NK-92 (cell line): ENCODE measurements around the gene SEMA4A.

Experiments used
- DNase-seq: peaks from one replicate; lab custom pipeline; 2025; ENCODE audit not compliant: unreplicated experiment; lab: John Stamatoyannopoulos, UW

SEMA4A gene

DNA sequence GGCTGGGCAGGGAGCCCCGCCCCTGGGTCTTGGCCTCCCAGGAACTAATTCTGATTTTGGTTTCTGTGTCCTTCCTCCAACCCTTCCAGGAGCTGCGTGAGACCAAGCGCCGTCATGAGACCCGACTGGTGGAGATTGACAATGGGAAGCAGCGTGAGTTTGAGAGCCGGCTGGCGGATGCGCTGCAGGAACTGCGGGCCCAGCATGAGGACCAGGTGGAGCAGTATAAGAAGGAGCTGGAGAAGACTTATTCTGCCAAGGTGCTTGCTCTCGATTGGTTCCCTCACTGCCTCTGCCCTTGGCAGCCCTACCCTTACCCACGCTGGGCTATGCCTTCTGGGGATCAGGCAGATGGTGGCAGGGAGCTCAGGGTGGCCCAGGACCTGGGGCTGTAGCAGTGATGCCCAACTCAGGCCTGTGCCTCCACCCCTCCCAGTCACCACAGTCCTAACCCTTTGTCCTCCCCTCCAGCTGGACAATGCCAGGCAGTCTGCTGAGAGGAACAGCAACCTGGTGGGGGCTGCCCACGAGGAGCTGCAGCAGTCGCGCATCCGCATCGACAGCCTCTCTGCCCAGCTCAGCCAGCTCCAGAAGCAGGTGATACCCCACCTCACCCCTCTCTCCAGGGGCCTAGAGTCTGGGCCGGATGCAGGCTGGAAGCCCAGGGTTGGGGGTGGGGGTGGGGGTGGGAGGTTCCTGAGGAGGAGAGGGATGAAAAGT, 18.5 kb upstream of the SEMA4A start:
- DNase-seq, result no peak

DNA sequence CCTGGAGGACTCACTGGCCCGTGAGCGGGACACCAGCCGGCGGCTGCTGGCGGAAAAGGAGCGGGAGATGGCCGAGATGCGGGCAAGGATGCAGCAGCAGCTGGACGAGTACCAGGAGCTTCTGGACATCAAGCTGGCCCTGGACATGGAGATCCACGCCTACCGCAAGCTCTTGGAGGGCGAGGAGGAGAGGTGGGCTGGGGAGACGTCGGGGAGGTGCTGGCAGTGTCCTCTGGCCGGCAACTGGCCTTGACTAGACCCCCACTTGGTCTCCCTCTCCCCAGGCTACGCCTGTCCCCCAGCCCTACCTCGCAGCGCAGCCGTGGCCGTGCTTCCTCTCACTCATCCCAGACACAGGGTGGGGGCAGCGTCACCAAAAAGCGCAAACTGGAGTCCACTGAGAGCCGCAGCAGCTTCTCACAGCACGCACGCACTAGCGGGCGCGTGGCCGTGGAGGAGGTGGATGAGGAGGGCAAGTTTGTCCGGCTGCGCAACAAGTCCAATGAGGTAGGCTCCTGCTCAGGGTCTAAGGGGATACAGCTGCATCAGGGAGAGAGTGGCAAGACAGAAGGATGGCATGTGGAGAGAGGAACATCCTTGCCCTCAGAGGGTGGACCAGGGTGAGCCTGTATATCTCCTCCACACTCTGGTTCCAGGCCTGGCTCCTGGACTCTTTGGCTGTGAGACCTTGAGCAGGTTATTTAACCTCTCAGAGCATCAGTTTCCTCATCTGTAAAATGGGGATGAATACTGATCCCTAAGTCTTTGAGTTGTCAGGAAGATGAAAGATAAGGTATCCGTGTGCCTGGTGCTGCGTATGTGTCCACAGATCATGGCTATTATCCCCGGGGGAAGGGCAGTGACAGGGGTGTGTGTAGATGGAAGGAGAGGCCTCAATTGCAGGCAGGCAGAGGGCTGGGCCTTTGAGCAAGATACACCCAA, 17.2 kb upstream of the SEMA4A start:
- DNase-seq, result no peak

DNA sequence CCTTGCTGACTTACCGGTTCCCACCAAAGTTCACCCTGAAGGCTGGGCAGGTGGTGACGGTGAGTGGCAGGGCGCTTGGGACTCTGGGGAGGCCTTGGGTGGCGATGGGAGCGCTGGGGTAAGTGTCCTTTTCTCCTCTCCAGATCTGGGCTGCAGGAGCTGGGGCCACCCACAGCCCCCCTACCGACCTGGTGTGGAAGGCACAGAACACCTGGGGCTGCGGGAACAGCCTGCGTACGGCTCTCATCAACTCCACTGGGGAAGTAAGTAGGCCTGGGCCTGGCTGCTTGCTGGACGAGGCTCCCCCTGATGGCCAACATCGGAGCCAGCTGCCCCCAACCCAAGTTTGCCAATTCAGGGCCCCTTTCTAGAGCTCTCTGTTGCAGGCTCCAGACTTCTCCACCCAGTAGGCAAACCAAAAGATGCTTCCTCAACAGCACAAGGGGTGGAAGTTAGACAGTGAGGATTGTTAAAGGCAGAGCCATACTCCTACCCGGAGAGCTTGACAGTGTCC, 16.4 kb upstream of the SEMA4A start:
- DNase-seq, result no peak

DNA sequence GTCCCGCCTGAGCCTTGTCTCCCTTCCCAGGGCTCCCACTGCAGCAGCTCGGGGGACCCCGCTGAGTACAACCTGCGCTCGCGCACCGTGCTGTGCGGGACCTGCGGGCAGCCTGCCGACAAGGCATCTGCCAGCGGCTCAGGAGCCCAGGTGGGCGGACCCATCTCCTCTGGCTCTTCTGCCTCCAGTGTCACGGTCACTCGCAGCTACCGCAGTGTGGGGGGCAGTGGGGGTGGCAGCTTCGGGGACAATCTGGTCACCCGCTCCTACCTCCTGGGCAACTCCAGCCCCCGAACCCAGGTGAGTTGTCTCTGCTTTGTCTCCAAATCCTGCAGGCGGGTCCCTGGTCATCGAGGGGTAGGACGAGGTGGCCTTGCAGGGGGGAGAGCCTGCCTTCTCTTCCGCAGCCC, 14.9 kb upstream of the SEMA4A start:
- DNase-seq, result no peak

DNA sequence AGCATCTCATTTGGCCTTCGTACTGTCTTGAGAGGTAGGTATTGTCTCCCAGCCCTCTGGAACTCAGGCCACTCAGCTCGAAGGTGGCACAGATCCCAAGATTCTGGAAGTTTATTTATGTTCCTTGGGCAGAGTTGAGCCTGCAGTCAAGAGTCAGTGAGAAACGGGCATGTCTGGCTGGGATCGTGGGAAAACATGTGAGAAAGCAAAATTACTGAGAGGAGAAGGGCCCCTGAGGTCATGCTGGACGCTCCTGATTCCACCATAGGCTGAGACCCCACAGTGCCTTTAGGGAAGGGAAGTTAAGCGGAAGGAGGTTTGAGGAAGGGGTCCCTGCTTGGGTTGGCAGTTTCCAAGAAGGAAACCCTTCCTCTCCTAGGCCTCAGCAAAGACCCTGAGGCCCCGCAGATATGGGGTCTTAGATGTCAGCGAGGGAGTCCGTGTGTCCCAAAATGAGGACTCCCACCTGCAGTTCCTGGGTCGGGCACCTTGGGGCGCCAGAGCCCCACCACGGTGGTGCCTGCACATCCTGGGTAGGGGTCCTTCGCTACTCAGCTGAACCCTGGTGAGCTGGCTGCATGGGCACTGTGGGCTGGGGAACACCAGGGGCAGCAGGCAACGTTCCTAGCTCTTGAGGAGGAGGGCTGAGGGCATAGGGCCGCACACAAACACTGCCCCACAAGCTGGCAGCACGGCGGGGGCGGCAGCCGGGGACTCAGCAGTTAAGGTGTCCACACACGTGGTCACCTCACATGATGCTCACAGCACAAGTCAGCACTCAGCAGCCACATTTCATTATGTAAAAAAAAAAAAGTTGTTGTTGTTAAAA, 12.3 kb upstream of the SEMA4A start:
- DNase-seq, result no peak

DNA sequence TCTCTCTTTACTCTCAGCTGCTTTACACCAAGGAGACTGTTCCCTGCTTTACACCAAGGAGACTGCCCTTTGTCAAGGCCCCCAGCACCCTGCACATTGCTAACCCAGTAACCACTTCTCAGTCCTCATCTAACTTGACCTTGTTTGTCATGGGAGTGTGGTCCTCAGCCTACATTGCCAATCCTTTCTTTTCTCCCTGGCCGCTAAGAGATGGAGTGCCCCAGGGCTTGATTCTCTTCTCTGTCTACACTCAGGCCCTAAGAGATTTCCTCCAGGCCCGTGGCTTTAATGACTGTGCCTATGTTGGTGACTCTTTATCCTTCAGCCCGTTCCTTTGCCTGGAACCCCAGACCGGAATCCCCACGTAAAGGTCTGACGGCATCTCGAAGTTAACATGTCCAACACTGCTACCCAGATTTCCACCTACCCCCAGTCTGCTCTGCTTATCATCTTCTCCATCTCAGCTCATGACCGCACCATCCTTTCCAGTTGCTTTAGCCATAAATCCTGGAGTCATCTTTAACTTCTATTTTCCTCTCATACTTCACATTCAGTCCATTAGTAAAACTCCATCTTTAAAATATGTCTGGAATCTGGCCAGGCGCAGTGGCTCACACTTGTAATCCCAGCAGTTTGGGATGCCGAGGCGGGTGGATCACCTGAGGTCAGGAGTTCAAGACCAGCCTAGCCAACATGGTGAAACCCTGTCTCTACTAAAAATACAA, 9.5 kb upstream of the SEMA4A start:
- DNase-seq, result no peak

DNA sequence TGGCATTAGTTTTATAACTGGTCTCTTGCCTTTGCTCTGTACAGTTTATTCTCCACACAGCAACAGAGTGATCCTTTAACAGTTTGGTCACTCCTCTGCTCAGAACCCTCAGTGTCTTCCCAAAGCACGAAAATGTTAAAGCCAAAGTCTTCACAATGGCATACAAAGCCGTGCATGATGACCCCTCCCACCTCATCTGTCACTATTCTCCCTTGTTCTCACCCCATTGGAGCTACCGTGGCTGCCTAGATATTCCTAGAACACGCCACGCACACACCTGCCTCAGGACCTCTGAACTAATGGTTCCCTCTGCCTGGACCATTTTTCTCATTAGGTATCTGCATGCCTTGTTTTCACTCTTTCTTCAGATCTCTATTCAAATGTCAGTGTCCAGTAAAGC, 8.6 kb upstream of the SEMA4A start:
- DNase-seq, result no peak

DNA sequence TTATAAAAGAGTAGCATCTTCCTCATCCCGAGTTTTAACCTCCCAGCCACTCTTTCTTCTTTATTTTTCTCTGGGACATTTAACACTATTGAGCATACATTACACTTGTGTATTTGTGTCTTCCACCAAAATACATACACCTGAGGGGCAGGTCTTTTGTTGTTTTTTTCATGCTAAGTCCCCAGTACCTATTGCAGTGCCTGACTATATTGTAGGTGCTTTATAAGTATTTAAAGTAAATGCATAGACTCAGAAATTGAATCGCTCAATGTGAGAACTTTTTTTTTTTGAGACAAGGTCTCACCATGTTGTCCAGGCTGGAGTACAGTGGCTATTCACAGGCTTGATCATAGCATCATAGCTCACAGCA, 7.8 kb upstream of the SEMA4A start:
- DNase-seq, result no peak

DNA sequence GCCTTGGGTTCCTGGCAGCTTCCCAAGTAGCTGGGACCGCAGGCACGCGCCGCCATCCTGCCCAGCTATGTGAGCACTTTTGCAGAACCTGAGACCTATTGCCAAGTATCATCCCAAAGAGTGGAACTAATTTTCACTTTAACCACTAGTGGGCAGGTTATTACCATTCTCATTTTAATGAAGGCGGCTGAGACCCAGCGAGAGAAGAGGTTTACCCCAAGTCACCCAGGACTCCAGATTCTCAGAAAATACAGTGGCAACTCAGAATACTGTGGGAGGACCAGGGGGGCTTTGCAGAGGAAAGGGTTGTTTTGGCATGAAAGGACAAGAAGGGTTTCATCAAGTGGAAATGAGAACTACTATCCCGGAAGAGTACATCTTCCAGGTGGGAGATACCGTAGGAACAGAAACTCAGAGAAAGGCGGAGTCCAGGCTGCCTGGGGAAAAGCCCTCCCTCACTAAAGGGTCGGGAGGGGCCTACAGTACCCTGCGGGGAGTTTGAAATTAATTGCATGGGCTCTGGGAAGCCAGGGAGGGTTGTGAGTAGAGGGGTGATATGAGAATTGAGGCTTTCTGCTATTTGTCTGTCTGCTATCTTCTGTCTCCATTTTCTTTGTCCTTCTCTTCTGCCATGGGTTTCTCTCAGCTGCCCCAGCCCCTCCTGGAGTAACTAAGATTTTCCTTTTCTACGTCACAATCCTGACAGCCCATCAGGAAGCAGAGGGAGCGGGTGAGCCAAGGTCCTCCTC, 7.2 kb upstream of the SEMA4A start:
- no peak for DNase-seq

DNA sequence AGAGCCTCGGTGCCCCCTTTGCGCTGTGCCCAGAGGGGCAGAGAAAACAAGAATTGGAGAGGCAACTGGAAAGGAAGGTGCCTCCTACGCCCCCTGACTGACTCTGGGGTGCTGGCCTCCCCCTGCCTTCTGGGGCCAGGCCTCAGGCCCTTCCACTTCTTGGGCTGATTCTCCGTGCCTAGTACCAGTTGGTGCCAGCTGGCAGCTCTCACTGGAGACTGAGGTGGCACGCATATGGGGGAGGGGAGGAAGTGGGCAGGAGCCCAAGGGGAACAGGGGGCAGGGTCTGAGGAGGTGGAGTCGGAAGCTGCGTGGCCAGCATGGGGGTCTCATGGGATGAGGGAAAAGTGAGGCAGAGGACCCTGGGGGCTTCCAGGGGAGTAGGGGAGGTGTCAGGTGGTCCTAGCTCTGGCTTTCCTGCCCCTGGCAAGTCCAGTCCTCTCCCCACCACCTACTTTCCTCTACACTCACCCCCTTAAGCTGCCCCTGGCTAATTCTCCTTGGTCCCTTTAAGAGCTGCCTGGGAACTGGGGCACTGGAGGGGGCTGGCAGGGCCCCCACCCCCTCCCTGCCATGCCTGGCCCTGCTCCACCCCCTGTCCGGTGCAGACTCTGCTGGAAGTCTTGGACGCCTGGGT, 6.5 kb upstream of the SEMA4A start:
- DNase-seq, result no peak

DNA sequence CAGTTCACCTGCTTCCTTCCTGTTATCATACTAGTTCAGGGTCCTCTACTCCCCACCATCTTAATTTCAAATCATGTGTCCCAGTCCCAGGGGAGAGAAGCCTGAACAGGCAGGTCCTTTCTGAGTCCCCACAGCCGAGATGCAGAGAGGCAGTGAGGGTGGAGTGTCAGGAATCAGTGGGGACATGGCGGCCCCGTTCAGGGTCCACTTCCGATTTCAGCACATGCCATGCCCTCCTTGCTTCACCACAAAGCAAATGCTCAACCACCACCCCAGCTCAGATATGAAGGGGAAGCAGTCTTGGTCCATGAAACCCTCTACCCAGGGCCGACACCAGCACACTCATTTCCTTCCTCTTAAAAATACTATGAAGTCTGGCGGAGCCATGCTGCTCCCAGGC, 5.2 kb upstream of the SEMA4A start:
- no peak for DNase-seq

DNA sequence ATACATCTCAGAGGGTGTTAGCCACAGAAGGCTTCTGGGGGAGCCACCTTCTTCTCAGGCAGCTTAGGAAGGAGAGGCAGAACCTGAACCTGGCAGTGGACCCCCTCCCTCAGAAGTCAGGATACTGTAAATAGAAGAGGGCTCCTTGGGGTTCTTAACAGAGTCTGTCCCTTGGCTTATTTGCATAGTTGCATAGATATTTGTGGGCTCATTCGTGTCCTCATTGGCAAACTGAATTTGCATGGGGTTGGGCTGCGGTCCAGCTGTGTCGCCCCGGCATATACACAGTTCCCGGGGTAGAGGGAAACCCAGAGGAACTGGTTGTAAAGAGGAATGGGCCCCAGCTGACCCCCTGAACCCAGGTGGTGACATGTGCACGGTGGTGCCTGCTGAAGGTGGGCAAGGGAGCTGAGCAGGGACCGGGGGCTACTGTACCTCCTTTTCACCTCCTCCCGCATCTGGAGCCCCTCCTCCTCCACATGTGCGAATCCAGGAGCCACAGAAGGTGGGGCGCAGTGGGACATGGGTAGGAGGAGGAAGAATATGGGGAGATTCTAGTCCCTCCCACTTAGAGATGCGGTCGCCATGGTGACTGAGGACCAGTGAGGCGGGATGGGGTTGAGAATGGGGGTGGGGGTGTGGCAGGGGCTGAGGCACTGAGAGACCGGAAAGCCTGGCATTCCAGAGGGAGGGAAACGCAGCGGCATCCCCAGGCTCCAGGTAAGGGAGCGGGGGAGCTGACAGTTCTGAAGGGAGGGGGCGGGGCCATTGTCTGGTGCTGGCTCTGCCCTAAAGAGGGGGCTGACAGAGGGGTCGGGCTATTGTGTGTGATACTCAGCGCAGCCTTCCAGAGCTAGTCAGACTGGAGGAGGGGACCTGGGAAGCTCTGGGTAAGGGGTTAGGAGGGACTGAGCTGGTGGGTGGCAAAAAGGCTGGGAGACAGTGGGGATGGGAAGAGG, 3.7 kb upstream of the SEMA4A start:
- DNase-seq, result no peak

DNA sequence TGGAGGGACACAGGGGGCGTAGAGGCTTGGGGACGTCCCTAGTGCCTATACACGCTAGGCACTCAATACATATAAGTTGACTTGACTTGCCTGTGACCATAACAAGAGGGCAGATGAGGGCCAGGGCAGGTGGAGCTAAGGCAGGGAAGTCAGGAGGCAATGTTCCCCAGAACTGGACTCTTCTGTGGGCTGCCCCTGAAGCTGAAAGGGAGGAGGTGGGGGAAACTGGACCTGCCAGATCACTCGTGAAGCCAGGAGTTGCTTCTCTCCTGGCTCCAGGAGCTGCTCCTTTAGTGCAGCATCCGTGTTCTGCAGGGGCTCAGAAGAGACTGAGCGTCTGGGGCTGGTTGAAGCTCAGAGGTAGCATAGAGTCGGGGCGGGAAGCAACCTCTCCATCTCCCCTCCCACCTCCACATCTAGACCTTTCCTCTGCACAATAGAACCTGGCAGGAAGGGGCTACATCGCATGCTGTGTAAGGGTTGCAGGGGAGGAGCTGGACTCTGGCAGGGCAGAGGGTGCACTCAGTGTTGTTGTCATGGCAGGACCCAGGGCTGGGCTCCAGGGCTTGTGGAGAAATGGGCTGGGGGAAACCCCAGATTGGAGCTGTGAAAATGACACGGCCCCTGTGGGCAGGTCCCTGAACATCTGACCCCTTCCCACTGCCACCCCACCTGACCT, 2.9 kb upstream of the SEMA4A start:
- DNase-seq, result no peak

DNA sequence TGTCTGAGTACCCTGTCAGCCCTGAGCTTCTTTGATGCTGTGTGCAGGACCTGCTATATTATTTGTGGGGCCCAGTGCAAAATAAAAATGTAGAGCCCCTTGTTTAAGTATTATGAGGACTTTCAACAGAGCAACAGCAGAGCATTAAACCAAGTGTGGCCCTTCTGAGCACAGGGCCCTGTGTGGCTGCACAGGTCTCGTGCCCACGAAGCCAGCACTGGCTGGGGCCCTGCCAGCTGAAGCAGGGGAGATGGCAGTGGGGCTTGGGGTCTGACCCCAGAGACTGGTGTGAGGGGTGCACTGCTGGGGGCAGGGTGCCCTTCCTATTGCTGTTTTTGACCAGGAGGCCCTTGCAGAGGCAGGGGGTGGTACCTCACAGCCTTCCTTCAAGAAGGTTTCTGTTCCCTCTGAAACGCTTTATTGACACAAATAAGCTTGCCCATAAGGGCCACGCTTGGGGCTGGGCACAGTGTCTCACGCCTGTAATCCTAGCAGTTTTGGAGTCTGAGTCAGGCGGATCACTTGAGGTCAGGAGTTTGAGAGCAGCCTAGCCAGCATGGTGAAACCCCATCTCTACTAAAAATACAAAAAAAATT, 2.2 kb upstream of the SEMA4A start:
- DNase-seq, result no peak

DNA sequence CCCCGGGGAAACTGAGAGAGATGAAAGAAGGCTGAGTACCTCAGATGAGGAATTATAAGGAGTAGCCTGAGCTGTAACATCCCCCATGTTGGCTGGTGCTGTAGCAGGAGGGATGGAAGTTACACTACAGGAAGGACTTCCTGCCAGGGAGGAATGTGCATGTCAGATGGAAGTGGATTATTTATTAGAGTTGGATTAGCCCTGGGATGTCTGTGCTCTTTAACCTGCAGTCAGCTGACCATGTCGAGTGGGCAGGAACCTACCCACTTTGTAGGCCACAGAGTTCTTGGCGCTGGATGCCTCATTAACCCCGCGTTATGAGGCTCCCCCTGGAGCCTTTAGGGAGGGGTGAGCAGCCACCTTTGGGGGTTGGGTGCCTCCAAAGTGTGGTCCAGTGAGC, 757 bp upstream of the SEMA4A start:
- no peak for DNase-seq

DNA sequence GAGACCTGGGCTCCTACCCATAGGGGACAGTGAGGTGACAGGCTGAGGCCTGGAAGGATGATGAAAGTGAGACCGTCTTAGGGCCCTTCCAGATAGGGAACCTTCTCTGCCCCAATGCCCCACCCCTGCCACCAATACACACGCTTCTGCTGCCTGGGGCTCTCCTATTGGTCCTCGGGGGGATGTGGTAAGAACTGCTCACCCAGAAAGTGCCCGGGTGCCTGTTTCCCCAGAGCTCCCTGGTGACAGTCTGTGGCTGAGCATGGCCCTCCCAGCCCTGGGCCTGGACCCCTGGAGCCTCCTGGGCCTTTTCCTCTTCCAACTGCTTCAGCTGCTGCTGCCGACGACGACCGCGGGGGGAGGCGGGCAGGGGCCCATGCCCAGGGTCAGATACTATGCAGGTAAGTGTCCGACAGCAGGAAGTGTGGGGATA, 948 bp downstream of the SEMA4A start:
- DNase-seq, result no peak

DNA sequence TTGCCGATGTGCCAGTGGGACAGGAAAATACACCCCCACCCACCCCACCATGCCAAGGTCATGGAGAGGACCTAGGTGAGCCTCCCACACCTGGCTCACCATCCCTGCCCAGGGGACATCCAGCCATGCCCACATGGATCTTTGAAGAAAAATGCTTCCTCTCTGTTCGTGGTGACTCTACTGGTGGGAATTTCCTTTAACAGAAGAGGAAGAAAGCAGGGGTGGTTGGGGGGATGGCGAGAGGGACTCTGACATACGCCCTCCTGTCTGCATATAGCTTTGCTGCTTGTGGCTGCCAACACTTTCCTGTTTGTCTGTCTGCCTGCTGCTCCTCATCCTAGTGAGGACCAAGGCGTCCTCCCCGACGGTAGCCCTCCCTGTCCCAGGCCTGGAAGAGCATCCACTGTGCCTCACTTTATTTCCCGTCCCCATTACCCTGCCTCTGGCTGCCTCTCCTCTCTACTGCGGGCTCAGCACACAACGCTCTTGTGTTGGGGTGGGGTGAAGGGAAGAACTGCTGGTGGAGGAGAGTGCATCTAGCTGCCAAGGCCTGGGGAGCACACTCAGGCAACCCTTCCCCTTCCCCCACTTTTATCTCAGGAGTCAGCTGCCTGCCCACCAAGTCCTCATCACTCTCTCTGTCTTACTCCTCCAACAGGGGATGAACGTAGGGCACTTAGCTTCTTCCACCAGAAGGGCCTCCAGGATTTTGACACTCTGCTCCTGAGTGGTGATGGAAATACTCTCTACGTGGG, 2.5 kb downstream of the SEMA4A start:
- DNase-seq, result no peak
